22Rv1 (cell line): ENCODE measurements around the gene MIDN.

Experiments used
- ZFX ChIP-seq: fragments of 450-650 bp; IDR thresholded peaks from 2 replicates; pipeline ENCODE4 v1.6.1; 2017; ENCODE audit warnings: antibody characterized with exemption, borderline replicate concordance
- TF ChIP-seq, protein P1 (sequence below): fragments of 450-650 bp; IDR thresholded peaks from 2 replicates; pipeline ENCODE4 v1.5.1; 2017; ENCODE audit warnings: mild to moderate bottlenecking

DNA sequence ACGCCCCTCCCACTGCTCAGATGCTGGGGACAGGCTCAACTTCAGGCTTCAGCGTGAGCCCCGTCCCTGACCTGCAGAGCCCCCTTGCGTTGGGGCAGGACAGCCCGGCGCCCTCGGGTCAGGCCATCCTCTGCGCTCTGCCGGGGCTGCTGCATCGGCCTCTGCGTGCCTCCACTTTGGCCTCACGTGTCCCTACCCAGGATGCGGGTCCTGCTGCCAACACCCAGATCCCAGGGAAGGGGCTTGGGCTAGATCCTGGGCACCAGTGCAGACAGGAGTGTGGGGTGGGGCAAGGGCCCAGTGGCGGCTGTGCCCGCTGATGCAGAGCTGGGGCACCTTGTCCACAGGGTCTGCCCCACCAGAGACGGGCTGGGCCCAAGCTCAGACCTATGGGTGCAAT lies 23.5 kb upstream of the MIDN start:
- TF ChIP-seq, protein P1, sequence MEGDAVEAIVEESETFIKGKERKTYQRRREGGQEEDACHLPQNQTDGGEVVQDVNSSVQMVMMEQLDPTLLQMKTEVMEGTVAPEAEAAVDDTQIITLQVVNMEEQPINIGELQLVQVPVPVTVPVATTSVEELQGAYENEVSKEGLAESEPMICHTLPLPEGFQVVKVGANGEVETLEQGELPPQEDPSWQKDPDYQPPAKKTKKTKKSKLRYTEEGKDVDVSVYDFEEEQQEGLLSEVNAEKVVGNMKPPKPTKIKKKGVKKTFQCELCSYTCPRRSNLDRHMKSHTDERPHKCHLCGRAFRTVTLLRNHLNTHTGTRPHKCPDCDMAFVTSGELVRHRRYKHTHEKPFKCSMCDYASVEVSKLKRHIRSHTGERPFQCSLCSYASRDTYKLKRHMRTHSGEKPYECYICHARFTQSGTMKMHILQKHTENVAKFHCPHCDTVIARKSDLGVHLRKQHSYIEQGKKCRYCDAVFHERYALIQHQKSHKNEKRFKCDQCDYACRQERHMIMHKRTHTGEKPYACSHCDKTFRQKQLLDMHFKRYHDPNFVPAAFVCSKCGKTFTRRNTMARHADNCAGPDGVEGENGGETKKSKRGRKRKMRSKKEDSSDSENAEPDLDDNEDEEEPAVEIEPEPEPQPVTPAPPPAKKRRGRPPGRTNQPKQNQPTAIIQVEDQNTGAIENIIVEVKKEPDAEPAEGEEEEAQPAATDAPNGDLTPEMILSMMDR: no peak
- TF ChIP-seq ZFX: no peak
